ENCODE measurements around the gene C16orf54. TPM values are rescaled to one million over a fixed set of nuclear protein-coding genes. Genes with fewer than 3 reads are reported as not detected.

C16orf54 gene
- total RNA-seq, 1 experiment from 2014 or later = not detected

GRCh38 chr16:29766571-29766970 is 20.8 kb upstream of the C16orf54 start:
- no peaks in the 10 kb centered on the region for H4K20me1 ChIP-seq (ENCODE audit: control insufficient read depth, insufficient read depth, insufficient read length)
- no peaks in the 10 kb centered on the region for H3K9me3 ChIP-seq (ENCODE audit: control insufficient read depth, low read depth, low read length)
- H2BK5ac ChIP-seq (ENCODE audit: insufficient read length, low read length) = no peak overlapping the region
- H3K4me1 Mint-ChIP-seq = 0 out of 4 replicates have a peak, but pooled peaks cover 3% of the 10 kb centered on the region in 2 experiments
- no peak overlapping the region for H3K9ac ChIP-seq (ENCODE audit: extremely low read depth, insufficient read length, low read length)
- no peak overlapping the region for H3K56ac ChIP-seq (ENCODE audit: insufficient read length, low read depth, low read length)
- H4K5ac ChIP-seq (ENCODE audit: insufficient read length, low read depth, low read length) = no peak overlapping the region
- no peak overlapping the region for H2BK120ac ChIP-seq (ENCODE audit: low read depth, low read length, poor library complexity, severe bottlenecking)
- H2BK12ac ChIP-seq (ENCODE audit: insufficient read length, low read depth, low read length) = no peak overlapping the region
- no peaks in the 10 kb centered on the region for H3K27me3 ChIP-seq (ENCODE audit: insufficient read depth, low read length)
- no peaks in the 10 kb centered on the region for H3K79me1 ChIP-seq (ENCODE audit: insufficient read depth, low read depth, low read length, poor library complexity, severe bottlenecking)
- WGBS (ENCODE audit: extremely low coverage, insufficient read length, low lambda C conversion rate) = no CpG with 5 or more reads among the region's 3 CpGs
- H3K18ac ChIP-seq (ENCODE audit: insufficient read length, low read depth, low read length) = no peak overlapping the region
- no peak overlapping the region for H3T11ph ChIP-seq (ENCODE audit: low read length)
- H3K79me2 ChIP-seq (ENCODE audit: insufficient read depth, low read length) = no peaks in the 10 kb centered on the region
- H3K27ac Mint-ChIP-seq = no peak overlapping the region; a peak in 1 of 7 replicates
- no peaks in the 10 kb centered on the region for H3K9me3 Mint-ChIP-seq
- no peak overlapping the region for H3K4me3 Mint-ChIP-seq
- no peak overlapping the region for H3K23ac ChIP-seq (ENCODE audit: insufficient read length, low read depth, low read length)
- H3K27me3 Mint-ChIP-seq (ENCODE audit: low read depth) = peaks cover 3% of the 10 kb centered on the region
- no peaks in the 10 kb centered on the region for H3K23me2 ChIP-seq (ENCODE audit: insufficient read length, low read depth, low read length, poor library complexity, severe bottlenecking)
- H3K14ac ChIP-seq (ENCODE audit: insufficient read depth, low read length) = no peak overlapping the region
- TF ChIP-seq CTCF (conservative IDR thresholded peaks at IDR 0.05) = no peak
- H2AK5ac ChIP-seq (ENCODE audit: insufficient read length, low read length) = no peak overlapping the region
- H3K36me3 Mint-ChIP-seq (ENCODE audit: insufficient read depth in 1 of 3, low read depth in 3 of 3) = no peaks in the 10 kb centered on the region
- no peak overlapping the region for H2BK15ac ChIP-seq (ENCODE audit: low read depth, low read length)
- H3K4ac ChIP-seq (ENCODE audit: low read depth, low read length) = no peak overlapping the region
- no peak for DNase-seq
- H4K91ac ChIP-seq (ENCODE audit: insufficient read length, low read depth, low read length) = no peak overlapping the region
- H3K4me2 ChIP-seq (ENCODE audit: insufficient read depth, insufficient read length, low read length) = no peak overlapping the region
- no peak overlapping the region for H4K8ac ChIP-seq (replicated peaks; ENCODE audit: insufficient read length, low read depth, low read length)
- H3K4me1 ChIP-seq (ENCODE audit: insufficient read depth, low read length) = no peaks in the 10 kb centered on the region
- H3K27ac ChIP-seq (ENCODE audit: insufficient read length, low read depth, low read length) = no peak overlapping the region
- no peak overlapping the region for H2BK20ac ChIP-seq (ENCODE audit: low read depth, low read length, poor library complexity, severe bottlenecking)
- no peak overlapping the region for H2AFZ ChIP-seq (ENCODE audit: low read length)

All from H9 (cell line).